HG02840 (cell line): Measurements from ENCODE around the gene CREB3L1.

Experiments
- ATAC-seq: cut with Tn5 transposase; IDR thresholded peaks from one replicate; pipeline ENCODE4 v1.9.1; 2021; ENCODE audit warnings: mild to moderate bottlenecking, moderate library complexity, moderate number of reproducible peaks; ENCODE audit not compliant: unreplicated experiment, low FRiP score

CREB3L1 gene

GRCh38 chr11:46338988-46339666 lies 61.7 kb downstream of the CREB3L1 start:
- ATAC-seq = no peak

GRCh38 chr11:46339816-46340215 lies 62.4 kb downstream of the CREB3L1 start:
- ATAC-seq = no peak

DNA sequence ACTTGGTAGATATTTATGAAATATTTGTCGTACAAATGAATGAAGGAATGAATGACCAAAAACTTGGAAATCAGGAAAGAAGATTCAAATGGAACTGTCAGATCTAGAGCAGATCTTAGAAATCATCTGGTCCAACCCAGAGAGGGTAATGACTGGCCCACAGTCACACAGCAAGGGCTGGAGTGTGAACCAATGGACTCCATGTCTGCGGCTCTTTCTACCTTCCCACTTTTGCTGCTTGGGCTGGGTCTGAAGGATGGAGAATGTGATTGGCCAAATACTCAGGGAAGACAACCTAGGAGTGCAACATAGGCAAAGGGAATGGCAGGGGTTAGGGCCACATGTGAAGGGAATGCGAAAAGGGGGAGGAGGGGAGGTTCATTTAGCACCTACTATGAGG lies 64.0 kb downstream of the CREB3L1 start:
- no peak for ATAC-seq

GRCh38 chr11:46342239-46342638 lies 64.8 kb downstream of the CREB3L1 start:
- no peak for ATAC-seq

DNA sequence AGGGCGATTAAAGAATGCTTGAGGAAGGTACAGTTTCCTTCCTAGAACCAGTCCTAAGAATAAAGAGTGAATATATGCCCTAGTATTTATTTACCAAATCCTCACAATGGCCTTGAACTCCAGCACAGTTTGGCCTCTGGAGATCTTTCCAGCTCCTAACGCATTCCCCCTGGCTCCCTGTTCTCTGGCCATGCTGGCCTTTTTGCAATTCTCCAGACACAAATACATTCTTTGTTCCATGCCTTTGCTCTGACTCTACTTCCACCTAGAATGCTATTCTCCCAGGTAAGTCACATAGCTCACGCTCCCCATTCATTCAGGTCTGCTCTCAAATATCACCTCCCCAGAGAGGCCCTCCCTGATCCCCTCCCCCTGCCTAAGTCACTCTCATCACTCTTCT lies 66.1 kb downstream of the CREB3L1 start:
- ATAC-seq = no peak

DNA sequence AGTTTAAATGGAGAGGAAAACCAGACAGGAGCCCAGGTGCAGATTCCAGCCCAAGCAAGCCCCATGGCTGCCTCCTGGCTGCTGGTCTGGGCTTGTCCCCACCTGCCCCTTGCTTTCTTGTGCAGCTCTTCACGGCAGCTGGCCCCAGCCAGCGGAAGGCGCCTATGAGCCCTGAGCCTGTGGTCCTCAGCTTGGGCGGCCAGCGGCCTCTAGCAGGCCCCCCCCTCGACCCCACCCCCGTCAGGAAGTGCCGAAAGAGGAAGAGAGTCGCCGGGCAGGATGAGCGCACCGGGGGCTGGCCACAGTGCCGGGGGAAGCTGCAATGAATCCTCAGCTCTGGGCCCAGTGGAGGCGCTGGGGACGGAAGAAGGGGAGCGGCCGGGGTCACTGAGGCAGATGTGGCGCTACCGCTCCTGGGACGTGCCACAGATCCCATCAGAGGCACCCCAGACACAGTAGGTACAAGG lies 67.7 kb downstream of the CREB3L1 start:
- no peak for ATAC-seq

- ATAC-seq = no peak
Observed at GRCh38 chr11:46345881-46346484, 68.5 kb downstream of the CREB3L1 start.

GRCh38 chr11:46346886-46347636 lies 69.6 kb downstream of the CREB3L1 start, which contains the start of gene DGKZ:
DGKZ (plus strand) TSS chr11:46347463; CDS start chr11:46347660, 197 bp downstream.
- ATAC-seq = peak; percentile 55

DNA sequence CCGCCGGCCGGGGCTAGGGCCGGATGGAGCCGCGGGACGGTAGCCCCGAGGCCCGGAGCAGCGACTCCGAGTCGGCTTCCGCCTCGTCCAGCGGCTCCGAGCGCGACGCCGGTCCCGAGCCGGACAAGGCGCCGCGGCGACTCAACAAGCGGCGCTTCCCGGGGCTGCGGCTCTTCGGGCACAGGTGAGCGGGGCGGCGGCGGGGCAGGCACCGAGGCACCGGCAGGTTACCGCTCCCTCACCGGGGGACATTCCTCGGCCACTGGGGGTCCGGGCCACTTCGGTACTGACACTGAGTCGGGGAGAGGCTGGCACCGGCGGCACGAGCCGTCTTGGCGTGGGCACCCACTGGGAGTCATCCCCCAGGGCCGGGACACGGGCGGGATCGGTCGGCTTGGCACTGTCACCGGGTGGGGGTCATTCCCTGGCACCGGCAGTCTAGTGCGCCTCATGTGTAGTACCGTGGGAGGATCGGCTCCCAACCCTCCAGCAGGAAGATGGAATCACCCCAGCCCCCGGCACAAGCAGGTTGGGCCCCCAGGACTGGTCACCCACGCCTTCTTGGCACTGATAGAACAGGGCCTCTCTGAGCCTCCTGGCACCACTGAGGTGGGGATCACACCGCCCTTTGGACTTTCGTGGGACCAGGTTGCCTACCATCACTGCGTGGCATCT lies 70.3 kb downstream of the CREB3L1 start:
- peak; percentile 10 for ATAC-seq

GRCh38 chr11:46348566-46349401 lies 71.3 kb downstream of the CREB3L1 start:
- no peak for ATAC-seq

DNA sequence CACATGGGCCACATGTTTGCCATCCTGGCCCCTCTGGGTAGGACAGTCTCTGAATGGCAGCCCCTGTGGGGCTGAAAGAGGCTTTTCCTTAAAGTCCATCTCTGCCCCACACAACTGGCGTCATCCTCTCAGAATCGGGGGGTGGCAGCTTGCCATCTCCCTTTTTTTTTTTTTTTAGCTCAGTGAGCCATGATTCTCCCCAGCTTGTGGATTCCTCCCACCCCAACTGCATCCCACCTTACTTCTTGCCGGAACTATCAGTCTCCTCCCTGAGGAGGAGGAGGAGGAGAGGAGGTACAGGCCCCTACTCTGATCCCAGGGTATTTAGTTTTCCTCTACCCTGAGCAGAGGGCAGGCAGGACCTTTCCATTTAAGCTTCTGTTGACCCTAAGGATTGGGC lies 73.2 kb downstream of the CREB3L1 start:
- ATAC-seq = no peak

DNA sequence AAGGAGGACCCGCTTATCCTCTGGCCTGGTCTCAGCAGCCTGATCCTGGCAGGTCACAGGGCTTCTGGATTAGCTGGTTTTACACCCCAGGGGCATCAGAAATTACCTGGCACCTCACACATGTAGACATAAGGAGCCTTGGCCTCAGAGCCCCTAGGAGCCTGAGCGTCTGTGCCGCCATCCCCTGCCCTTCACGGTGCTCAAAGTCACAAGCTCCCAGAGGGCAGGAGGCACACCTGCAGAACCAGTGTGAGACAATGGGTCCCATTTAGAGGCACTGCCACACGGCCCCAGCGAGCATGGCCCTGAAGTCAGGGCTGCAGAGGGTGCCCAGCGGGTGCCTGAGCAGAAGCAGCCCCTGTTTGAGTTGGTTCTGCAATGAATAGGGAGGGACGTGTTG lies 73.7 kb downstream of the CREB3L1 start:
- ATAC-seq = no peak

- no peak for ATAC-seq
Observed at GRCh38 chr11:46351606-46352005, 74.1 kb downstream of the CREB3L1 start.

- ATAC-seq = no peak
Observed at GRCh38 chr11:46352063-46352841, 74.8 kb downstream of the CREB3L1 start.

DNA sequence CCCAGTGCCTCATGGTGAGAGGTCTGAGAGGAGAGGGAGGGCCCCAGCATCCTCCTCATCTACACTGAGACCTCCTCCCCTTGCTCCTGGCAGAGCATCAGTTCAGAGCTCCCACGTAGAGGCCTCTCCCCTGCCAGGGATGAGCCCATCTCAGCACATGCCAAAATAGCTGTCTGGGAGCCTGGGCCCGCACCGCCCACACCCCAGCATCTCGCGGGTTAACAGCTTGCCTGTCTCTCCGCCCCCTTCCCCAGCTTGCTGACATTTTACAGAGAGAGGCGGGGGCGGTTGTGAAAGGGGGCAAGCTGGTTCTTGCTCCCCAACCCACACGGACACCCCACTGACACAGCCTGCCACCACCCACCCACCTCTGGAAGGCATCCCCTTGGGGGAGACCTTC lies 76.2 kb downstream of the CREB3L1 start:
- no peak for ATAC-seq

DNA sequence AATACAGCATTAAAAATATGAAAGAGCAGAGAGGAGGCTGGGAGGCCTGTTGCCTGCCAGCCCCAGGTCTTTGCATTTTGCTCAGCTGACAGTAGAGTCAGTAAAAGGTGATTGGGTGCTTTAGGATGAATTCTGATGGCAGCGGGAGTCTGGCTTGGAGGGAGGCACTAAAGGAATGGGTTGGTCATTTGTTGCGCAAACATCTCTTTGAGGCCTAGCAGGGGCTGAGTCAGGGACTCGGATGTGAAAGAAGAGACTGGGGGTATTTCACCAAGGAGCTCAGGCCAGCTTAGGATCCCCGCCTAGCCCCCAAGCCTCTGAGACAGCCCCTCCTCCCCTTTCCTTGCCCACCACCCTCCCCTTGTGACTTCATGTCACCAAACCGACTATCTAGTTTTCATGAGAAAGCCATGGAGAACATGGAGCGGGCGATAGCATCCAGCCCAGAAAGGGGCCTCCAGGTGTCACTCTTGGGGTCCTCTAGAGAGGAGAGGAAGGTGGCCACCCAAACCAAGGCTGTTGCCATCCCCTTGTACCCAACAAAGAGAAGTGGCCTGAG lies 79.5 kb downstream of the CREB3L1 start:
- ATAC-seq = no peak

DNA sequence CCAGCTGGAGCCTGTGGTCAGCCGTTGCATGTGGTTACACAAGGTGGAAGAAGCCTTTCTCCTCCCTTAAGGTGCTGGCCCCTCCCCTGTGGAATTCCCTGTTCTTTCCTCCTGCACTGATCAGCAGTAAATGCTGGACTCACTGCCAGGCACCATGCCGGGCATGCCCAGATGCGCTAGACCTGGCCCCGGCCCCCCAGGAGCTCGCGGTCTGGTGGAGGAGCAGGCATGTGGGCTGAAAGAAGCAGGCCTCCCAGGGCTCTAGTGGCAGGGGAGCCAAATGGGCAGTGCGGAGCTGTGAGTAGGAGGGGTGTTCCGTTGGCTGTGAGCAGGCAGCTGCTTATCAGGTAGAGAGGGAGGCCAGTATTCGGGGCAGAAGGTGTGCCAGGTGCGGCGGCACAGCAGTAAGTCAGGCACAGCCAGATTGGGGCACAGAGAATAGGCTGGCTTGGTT lies 80.0 kb downstream of the CREB3L1 start:
- ATAC-seq = no peak

GRCh38 chr11:46359953-46360352 lies 82.5 kb downstream of the CREB3L1 start:
- no peak for ATAC-seq

GRCh38 chr11:46360878-46361277 lies 83.4 kb downstream of the CREB3L1 start:
- no peak for ATAC-seq
